Smooth muscle cell (in vitro differentiated cells): ENCODE results near the gene SLIT1. TPM values are rescaled to one million over a fixed set of nuclear protein-coding genes. Genes with fewer than 3 reads are reported as not detected.

Experiments
- DNase-seq: peaks from one replicate; lab custom pipeline; 2025; ENCODE audit not compliant: unreplicated experiment; lab: John Stamatoyannopoulos, UW
- H2AFZ ChIP-seq: fragments of 200-600 bp; sonication (generic); 2 replicates; pipeline ENCODE4 v1.6.0; 2016; ENCODE audit warnings: antibody characterized with exemption, low read depth, mild to moderate bottlenecking
- H3F3A ChIP-seq: fragments of 200-600 bp; sonication (generic); 2 replicates; pipeline ENCODE4 v1.6.0; 2017; ENCODE audit warnings: antibody characterized with exemption, low read depth
- H3K27ac ChIP-seq: fragments of 200-600 bp; sonication (generic); 2 replicates; pipeline ENCODE4 v1.5.1; 2016; ENCODE audit warnings: low read depth, mild to moderate bottlenecking
- H3K27me3 ChIP-seq: fragments of 200-600 bp; sonication (generic); 2 replicates; pipeline ENCODE4 v1.6.1; 2016; ENCODE audit warnings: low read depth, mild to moderate bottlenecking
- H3K36me3 ChIP-seq: fragments of 200-600 bp; sonication (generic); 2 replicates; pipeline ENCODE4 v1.5.1; 2016; ENCODE audit warnings: low read depth
- H3K4me1 ChIP-seq: fragments of 200-600 bp; sonication (generic); 2 replicates; pipeline ENCODE4 v1.5.1; 2016; ENCODE audit warnings: low read depth
- H3K4me2 ChIP-seq: fragments of 200-600 bp; sonication (generic); 2 replicates; pipeline ENCODE4 v1.6.0; 2016; ENCODE audit warnings: mild to moderate bottlenecking
- H3K4me3 ChIP-seq: fragments of 200-600 bp; sonication (generic); 2 replicates; pipeline ENCODE4 v1.5.1; 2016; ENCODE audit warnings: mild to moderate bottlenecking
- H3K79me2 ChIP-seq: fragments of 200-600 bp; sonication (generic); 2 replicates; pipeline ENCODE4 v1.6.0; 2016; ENCODE audit warnings: low read depth, mild to moderate bottlenecking
- H3K9ac ChIP-seq: fragments of 200-600 bp; sonication (generic); 2 replicates; pipeline ENCODE4 v1.6.0; 2016; ENCODE audit warnings: low read depth
- H3K9me3 ChIP-seq: fragments of 200-600 bp; sonication (generic); replicated peaks from 2 replicates; pipeline ENCODE4 v1.5.1; 2016; ENCODE audit warnings: low read depth
- H4K20me1 ChIP-seq: fragments of 200-600 bp; sonication (generic); 2 replicates; pipeline ENCODE4 v1.6.0; 2016; ENCODE audit warnings: low read depth
- CTCF ChIP-seq: fragments of 200-600 bp; sonication (generic); IDR thresholded peaks from 2 replicates; pipeline ENCODE4 v1.5.1; 2017; ENCODE audit warnings: borderline replicate concordance, mild to moderate bottlenecking, antibody characterized with exemption; ENCODE audit not compliant: insufficient read depth, poor library complexity, severe bottlenecking
- WGBS: methylation state at CpG from one replicate; pipeline ENCODE4 v1.1.7; 2016; ENCODE audit warnings: low lambda C conversion rate; 5-methylcytosine and 5-hydroxymethylcytosine counted together
- polyA plus RNA-seq: library from polyadenylated mRNA; unstranded; fragments of >200 nt; fragmentation: Nextera tagmentation; extraction: Ambion mirVana; gene quantifications from 2 replicates; pipeline ENCODE4 v1.2.1, GENCODE V29; 2016
- total RNA-seq: library from RNA; depleted of rRNA; stranded (reverse); fragments of >200 nt; gene quantifications from 2 replicates; pipeline ENCODE4 v1.2.3, GENCODE V29; 2014

SLIT1 gene
- total and polyA plus RNA-seq, 2 experiments from 2014 or later: 0.15 TPM; not detected in 1

- Histone ChIP-seq H3K27me3 (peaks cover 28% of the 10 kb centered on the region), H3K4me2 (no peak overlapping the region), H3K4me3 (no peak overlapping the region), H3F3A (no peaks in the 10 kb centered on the region), H3K27ac (no peak overlapping the region), H3K36me3 (no peaks in the 10 kb centered on the region), H4K20me1 (no peaks in the 10 kb centered on the region), H3K9me3 (no peaks in the 10 kb centered on the region), H3K4me1 (peaks cover 17% of the 10 kb centered on the region), H3K79me2 (no peaks in the 10 kb centered on the region), H2AFZ (no peak overlapping the region), H3K9ac (no peak overlapping the region)
- no peak for TF ChIP-seq CTCF
- 84% methylated on average over 8 of the region's 8 CpGs for WGBS
- DNase-seq: no peak
Measured at GRCh38 chr10:97099089-97099488, 86.7 kb downstream of the SLIT1 start.

- no peak overlapping the region for H3K4me3 ChIP-seq
- no peaks in the 10 kb centered on the region for H3F3A ChIP-seq
- H3K79me2 ChIP-seq: no peaks in the 10 kb centered on the region
- no peaks in the 10 kb centered on the region for H4K20me1 ChIP-seq
- no peak for DNase-seq
- no peaks in the 10 kb centered on the region for H3K36me3 ChIP-seq
- no peak overlapping the region for H3K27ac ChIP-seq
- H3K4me1 ChIP-seq: peaks cover 13% of the 10 kb centered on the region
- peaks cover 28% of the 10 kb centered on the region for H3K27me3 ChIP-seq
- H3K9ac ChIP-seq: no peak overlapping the region
- 93% methylated on average over 6 of the region's 6 CpGs for WGBS
- H3K9me3 ChIP-seq: no peaks in the 10 kb centered on the region
- H2AFZ ChIP-seq: no peak overlapping the region
- TF ChIP-seq CTCF: no peak
- no peak overlapping the region for H3K4me2 ChIP-seq
Measured at GRCh38 chr10:97097084-97097433, 88.7 kb downstream of the SLIT1 start.

GRCh38 chr10:97096261-97097083 is 89.3 kb downstream of the SLIT1 start:
- Histone ChIP-seq H3K9ac (no peak overlapping the region), H4K20me1 (no peaks in the 10 kb centered on the region), H3F3A (no peaks in the 10 kb centered on the region), H2AFZ (no peak overlapping the region), H3K27ac (no peak overlapping the region), H3K9me3 (no peaks in the 10 kb centered on the region), H3K4me2 (no peak overlapping the region), H3K27me3 (peaks cover 31% of the 10 kb centered on the region), H3K4me3 (no peak overlapping the region), H3K79me2 (no peaks in the 10 kb centered on the region), H3K4me1 (peaks cover 13% of the 10 kb centered on the region), H3K36me3 (no peaks in the 10 kb centered on the region)
- 67% methylated on average over 21 of the region's 23 CpGs for WGBS
- no peak for TF ChIP-seq CTCF
- no peak for DNase-seq
